ENCODE measurements around the gene LARGE1.

Gene LARGE1

DNA sequence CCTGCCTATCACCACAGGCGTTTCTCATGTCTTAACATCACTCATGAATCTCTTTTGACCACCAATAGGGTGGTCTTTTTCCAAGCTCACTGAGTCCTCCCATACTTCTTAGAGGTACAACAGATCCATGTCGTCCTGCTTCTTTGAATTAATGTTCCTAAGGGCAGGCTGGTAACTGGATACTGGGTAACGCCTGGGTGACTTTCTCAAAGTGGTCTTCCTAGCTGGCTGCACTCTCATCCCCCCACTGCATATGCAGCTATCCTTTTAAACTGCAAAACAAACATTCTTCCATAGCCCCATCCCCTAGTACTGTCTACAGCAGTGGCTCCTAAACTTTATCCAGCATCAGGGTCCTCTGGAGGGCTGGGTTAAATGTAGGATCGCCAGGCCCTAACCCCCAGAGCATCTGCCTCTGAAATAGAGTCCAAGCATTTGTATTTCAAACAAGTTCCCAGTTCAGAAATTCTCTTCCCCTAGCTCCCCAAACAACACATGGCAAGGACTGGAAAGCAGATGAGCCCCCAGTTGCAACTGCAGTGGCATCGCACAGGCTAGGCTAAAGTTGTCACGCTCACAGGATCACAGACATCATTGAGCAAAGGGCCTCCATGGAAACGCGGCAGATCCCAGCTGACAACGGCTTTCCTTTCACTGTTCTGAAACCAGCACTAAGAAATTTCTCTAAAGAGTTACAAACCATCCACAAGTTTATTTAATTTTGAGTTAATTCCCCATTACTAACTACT lies 204.9 kb downstream of the LARGE1 start:
- no peak for DNase-seq

DNA sequence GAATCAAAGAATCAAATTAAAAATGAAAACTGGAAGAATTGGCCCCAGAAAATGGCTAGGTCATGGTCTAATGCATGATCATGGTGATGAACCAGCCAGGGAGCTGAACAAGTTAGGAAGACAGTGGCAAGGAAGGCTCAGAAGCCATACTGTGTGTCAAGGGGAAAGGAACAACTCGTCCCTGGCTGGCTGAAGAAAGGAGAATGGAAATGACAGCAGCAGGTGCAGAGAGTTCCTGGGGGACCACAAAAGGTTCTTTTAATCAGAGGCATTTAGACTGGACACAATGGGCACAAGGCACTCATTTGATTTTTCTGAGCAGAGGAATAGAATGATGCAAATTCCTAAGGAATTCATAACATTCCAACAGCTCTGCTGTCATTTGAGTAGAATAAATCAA lies 209.9 kb downstream of the LARGE1 start:
- DNase-seq, result no peak

DNA sequence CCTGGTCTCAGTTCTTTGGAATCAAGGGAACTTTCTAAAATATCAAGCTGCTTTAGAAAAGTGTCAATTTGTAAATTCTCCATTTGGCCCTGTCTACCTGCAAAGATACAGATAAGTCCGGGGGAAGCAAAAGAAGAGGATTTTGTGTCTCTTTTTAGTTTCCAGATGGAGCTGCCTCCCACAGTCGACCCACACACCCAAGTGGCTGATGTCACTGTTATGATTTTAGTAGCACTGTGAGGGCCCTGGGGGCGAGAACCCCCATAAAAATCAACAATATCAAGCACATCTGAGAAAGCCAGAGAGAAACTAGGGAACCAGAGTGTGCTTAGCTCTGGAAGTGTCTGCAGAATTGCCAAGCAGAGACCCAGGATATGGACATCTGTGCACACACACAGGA lies 212.7 kb downstream of the LARGE1 start:
- no peak for DNase-seq

DNA sequence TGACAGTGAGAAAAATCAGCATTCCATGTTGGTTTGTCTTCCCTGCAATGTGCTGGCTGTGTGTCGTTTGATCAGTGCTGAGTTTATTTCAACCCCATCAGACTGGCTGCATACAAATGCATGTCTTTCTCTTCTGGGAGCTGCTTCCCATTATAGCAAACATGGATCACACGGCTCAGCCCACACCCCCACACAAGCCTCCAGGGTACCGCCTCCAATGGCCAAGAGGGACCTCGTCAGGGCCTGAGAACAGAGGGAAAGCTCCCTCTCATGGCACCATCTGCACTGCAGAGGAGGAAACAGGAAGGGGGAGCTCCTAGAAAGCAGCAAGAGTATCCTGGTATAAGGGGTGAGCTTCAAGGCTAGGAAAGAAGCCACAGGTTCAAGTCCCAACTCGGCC lies 214.2 kb downstream of the LARGE1 start:
- no peak for DNase-seq

DNA sequence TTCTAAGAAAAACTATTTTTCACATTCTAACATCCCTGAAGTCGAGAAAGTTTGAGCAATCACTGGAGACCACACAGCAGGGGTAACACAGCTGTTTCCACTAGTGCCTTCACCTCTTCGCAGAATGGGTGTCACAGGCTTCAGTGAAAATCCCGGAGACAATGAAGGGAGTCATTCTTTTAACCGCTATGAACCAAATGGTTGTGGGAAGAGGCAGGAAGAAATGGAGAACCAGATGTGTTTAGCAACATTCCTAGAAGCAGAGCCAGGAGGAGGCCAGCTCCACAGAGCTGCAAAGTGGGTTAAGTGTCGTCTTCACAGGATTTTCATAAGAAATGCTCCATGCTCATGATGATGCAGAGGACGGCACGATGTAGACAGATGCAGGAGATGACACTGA lies 221.1 kb downstream of the LARGE1 start:
- DNase-seq, result no peak

DNA sequence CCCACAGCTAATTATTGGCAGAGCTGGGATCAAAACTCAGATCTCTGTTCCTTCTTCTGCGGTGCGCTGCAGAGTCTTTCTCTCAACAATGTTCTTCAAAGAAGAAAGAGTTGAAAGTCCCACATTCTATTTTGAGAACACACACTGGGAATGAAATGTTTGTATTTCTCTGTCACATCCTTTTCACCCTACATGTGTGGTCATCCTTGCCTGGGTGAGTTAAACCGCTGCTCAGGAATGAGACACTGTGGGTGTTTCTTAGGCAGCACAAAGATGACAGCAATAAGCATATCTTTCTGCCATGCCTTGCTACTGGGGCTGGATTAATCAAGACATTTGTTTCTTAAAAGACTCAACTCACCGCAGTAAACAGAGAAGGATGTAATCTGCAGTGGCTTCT lies 222.6 kb downstream of the LARGE1 start:
- no peak for DNase-seq

DNA sequence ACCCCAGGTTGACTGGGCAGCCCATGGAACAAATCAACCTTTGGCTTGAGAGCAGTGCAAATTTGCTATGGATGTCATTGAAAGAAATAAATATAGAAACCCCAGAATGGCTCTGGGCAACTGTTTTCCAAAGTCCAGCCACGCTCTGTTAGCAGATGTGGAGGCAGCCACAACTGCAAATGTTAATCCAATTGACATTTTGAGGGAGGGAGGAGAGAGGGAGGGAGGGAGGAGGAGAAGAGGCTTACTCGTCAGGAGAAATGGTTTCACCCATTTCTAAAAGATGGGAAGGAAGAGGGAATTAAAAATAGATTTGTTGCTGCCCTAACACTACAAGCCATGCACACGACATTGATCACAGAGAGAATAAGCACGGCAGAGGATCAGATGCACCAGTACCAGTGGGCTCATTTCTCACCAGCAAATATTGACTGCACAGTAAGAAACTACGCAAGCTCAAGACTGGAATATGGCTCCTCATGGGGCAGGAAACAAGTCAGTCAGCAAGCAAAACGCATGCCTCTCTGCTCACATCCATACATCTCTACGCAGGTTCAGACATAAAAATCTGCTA lies 229.1 kb downstream of the LARGE1 start:
- no peak for DNase-seq

DNA sequence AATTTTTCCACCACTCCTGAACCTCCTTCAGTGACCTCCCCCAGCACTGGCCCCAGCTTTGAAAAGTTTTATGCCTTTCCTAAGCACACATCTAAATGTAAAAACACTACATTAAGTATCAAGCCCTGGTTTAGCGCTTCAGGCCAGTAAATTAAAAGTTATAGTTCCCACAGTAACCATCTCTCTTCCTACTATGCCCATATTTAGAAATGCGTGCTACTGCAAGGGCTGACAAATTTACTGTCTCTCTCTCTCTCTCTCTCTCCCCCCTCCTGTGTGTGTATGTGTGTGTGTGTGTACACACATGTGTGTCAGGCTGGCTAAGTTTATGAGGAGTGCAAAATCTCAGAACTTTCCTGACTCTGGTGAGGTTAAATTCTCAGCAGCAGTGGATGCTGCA lies 231.4 kb downstream of the LARGE1 start:
- DNase-seq, result no peak

DNA sequence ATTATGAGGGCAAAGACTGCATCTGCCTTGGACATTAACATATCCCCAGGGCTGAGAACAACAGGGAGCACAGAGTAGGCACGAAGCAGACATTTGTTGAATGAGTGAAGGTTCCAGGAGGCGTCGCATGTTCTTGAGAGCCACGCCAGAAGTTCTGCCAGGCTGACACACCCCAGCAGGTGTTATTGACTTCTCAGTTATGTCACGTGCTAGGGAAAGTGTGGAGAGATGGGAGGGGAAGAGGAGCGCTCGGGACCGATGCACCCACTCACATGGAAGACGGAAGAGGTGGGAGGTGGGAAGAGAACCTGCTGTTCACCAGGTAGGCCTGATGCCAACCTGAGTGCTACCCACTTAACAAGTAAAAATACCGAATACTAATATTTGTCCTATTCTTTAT lies 232.8 kb downstream of the LARGE1 start:
- DNase-seq, result no peak

DNA sequence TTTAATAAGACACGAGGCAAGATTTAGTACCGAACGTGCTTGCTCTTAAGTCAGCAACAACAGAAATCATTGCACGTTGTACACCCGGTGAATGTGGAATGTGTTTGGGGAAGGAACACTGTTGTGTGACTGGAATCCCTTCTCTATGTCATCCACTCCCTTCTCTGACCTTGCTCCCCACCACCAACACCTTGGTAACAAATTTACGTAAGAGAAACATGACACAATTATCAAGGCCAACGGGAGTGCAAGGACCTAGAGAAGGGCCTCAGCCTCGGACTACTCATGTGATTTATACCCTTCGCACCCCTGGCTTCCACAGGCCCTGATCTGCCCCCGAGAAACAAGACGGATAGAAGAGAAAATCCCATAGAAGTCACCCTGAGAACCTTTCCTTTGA lies 236.2 kb downstream of the LARGE1 start:
- no peak for DNase-seq

DNA sequence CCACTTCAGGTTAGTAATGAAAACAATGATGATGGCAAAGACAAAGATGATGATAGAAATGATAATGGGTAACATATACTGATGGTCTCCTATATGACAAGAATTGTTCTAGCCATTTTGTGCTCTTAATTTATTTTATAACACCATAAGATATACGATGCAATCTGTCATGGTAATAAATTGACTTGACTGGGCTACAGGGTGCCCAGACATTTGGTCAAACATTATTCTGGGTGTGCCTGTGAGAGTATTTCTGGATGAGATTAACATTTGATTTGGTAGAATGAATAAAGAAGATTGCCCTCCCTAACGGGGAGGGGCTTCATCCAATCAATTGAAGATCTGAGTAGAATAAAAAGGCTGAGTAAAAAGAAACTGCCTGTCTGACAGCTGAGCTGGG lies 237.3 kb downstream of the LARGE1 start:
- DNase-seq, result no peak

DNA sequence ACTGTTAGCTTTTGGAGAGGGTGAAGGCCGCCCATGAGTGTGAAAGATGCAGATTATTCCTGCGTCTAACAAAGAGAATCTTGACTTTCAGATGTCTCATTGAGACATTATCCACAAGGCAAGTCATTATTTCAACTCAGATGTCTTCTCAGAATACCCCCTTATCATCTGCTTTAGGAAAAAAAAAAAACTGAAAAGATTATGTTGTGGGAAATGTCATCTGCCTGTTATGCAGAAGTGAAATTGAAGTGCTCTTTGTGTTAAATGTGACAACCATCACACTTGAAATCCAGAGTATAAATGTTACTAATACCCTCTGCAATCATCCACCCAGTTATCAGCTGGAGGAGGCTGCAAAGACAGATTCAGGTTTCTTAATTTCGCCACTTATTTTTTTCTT lies 239.6 kb downstream of the LARGE1 start:
- no peak for DNase-seq

DNA sequence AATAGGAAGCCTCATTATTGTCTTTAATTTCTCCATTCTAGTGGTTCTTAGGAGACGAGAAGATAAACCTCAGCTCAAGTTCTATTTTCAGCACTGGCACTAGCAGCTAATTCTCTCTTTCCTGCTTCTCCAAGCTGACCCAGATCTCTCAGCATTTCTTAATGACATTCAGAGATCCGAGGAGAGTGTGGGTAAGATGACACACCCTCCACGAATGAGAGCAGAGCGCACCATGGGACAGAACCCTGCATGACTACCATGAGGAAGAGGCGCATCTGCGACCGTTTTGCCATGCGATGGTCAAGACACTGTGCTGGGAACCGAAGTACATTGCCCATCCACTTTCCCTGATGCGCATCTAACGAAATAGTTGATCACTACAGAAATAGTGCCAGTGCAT lies 241.8 kb downstream of the LARGE1 start:
- DNase-seq, result no peak

DNA sequence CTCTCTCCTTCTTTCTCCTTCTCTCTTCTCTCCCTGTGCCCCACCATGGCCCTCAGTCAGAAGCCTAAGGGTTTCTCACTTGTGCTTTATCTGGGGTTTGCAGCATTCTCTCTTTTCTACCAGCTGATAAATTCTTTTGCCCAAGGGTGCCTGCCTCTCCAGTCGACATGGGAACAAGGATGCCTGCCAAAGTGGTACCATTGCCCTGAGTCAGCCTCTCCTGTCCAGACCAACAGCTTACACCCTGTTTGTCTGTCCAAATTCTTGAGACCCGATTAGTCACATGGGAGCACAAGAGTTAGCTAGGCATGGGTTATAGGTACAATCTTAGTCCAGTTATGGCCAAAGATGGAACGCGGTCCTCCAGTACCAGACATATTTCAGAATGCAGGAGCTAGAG lies 242.7 kb downstream of the LARGE1 start:
- no peak for DNase-seq

DNA sequence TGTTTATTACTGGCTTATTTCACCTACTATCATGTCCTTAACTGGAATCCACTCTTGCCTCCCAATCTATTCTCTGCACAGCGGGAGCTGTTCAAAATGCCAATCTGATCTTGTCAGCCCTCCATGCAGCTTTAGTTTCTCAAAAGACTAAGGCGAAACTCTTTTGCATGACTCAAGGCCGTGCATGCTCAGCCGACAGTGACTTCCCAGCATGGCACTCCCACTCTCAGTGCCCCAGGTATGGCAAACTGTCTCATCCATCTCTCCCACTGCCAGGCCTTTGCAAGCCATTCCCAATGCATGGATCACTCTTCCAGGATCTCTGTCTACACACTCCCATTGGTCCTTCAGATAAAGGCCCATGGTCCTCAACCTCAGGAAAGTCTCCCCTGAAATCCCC lies 245.9 kb downstream of the LARGE1 start:
- DNase-seq, result no peak

DNA sequence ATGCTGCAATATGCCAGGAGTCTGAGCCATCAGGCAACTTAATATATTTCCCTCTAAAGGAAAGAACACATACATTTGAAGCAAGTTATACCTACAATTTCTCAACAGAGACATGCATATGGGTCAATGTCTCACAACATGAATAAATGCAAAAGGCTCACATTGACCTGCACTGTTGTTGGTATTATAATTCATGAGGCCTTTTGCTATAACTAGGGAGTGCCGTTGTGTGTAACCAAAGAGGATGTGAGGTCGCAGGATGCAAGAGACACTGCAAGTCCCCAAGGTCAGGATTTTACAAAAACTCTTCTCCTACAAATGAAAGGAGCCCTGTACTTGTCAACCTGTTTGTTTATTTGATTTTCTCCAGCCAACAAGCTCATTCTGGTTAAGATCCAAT lies 250.5 kb downstream of the LARGE1 start:
- DNase-seq, result no peak

DNA sequence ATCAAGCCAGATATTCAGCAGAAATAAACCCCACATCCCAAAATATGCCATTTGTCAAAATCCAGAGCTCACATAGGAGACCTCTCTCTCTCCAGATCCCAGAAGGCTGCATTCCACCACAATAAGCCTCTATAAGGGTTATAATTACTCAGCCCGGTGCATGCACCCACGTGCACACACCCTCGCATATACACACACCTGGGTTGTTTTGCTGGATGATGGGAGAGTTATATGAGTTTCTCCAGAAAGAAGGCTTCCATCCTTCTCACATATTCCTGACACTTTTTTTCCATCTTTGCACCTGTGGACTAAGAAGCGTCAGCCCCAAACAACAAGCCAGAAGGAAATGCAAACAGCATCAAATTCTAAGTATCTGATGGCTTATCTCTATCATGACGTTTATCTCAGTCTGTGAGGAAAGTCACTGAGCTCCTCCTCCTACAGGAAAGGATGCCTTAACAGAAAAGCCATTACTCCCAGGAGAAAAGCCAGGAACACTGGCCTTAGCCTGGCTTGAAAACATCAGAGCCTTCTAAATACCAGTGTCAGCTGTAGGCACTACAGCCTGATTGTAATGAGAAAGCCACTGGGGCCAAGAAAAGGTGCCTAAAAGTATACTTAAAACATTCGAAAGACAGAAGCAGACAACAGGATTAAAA lies 253.2 kb downstream of the LARGE1 start:
- DNase-seq, result no peak

DNA sequence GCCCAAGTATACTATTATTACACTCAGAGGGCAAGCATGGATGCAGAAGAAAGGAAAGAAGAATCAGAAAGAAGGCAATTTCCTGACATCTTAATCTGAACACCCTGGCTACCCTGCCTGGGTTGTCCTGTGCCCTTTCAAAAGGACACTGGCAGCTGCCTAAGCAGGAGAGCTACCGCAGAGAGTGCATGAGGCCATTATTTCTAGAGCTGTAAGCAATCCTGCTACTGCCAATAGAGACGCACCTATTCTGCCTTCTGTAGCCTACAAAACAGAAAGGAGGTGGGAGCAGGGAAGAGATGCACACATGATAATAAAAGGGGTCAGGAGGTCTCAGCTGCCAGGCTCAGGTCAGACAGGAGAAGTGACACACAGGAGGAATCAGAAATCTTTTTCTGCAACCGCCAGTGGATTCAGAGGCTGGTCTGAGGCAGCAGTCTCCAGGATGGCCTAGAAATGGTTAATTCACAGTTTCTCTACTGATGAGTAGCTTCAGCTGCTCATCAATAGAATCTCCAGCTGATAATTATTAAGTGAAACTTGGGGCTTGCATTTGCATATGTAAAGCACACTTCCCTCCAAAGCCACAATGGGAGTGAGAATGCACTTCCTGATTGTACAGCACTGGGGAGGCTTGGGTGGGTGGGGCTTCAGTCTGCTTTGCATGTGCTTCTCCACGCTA lies 253.9 kb downstream of the LARGE1 start:
- DNase-seq, result no peak

DNA sequence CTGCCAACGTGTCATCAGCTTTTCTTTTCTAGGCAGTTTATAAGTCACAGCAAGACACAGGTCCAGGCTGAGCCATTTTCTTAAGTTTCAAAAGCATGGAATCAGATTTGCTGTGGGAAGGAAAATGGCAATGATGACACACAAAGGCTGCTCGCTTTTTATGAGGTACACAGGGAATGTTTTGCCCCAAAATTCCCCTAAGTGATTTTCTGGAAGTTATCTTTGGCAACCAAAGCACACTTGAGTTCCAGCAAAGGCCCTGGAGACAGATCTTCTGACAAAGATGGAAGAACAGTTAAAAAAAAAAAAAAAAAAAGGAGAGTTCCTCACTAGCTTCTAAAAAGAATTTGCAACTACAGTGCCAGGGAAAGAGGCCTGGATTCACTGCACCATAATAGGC lies 260.8 kb downstream of the LARGE1 start:
- no peak for DNase-seq

DNA sequence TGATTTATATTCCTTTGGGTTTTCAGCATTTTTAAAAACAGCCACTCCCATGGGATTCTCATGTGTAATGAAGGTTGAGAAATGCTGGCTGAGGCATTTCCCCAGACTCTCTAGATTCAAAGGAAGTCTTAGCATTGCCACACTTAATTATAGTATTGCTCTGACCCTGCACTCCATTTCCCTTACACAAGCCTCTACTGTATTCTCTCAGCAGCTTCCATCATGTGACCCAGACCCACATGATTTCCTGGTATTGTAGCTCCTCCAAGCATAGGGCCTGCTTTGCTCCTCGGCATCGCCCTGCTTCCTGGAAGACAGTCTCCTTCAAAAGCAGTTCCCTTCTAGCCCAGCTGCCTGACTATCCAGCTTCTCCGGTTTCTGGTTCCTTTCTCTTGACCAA lies 261.5 kb downstream of the LARGE1 start:
- no peak for DNase-seq

DNA sequence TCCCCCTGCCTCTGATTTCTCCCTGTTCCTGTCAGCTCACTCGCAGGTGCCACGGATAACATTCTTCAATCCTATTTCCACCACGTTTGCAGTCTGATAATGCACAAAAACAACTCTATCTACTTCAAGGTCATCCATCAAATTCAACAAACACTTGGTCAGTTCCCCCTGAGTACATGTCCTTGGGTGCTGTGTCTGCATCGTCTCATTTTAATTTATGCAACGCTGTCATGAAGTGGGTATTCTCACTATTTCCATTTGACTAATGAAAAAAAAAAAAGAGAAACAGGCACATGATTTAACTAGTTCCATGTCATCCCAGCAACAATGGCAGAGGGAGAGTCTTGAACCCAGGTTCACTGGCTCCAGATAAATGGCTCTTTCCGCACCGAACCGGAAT lies 262.6 kb downstream of the LARGE1 start:
- no peak for DNase-seq

DNA sequence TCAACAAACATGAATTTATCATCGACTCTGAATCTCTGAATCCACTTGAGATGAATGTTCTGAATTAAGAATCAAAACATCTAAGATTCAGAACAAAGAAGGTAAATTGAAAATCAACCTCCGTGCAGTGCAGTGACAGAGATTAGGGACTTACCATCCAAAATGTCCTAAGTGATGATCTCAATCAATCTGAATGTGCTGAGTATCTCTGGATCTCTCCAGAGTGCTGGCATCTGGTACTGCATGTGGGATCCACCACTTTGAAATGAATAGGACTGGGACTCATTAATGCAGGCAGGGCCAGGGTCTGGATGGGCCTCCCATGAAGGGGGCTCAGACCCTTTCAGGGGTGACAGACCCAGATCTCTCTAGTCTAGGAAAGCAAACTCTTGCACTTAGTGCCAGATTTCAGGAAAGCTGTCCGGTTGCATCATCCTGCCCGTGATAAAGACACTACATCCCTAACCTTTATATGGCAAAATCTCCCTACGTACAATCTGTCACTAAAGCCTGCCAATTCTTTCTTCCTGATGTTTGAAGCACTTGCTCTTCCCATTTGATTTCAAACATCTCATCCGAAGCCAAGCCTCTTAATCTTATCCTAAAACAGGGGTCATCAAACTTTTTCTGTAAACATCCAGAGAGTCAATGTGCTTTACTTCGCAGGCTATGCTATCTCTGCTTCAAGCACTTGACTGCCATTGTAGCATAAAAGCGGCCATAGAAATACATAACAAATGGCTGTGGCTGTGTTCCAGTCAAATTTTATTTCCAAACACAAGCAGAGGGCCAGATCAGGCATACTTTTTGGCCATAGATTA lies 263.3 kb downstream of the LARGE1 start:
- no peak for DNase-seq
